GM20000 (cell line): ENCODE measurements around the gene RAD51.

Experiments
- DNase-seq: peaks from one replicate; pipeline ENCODE4 v3.0.0; 2012; ENCODE audit warnings: low spot score
- TF ChIP-seq, protein P1 (sequence below): IDR thresholded peaks from 2 replicates; pipeline ENCODE4 v1.5.1; 2012; ENCODE audit warnings: mild to moderate bottlenecking, control low read depth; ENCODE audit errors: extremely low read depth, missing control alignments

The RAD51 gene

DNA sequence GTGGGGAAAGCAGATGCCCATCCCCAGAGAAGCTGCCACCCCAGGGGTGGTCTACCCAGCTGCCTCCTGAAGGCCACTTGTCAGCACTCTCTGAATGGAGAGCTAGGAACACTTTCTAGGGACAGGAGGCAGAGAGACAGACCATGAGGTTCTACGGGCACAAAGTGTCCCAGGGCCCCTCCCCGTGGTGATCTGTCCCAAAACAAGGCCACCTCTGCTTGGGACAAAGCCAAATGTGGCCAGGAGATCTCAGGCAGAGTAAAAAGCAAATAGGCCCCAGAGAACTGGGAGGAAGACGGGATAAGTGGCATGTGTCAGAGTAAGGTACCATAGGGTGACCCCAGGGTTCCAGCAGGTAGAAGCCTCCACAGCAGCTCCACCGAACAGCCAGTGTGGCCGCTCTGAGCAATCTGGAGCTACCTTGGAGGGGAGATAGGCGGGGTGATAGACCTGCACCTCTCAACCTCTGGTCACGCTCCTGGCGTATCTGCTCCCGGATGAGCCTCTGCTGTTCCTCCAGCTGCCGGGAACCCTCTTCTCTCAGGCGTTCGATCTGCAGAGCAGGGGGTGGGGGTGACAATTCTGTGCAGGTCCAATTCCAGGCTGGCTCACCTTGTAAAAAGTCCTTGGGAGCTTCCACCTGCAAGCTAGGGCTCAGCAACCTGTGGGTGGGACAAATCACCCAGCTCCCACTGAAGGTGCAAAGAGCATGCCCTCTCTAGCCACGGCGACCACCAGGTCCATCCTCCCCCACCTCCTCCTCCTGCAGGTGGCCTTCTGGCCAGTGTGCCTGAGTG is 81.0 kb downstream of the RAD51 start:
- no peak for DNase-seq
- TF ChIP-seq, protein P1, sequence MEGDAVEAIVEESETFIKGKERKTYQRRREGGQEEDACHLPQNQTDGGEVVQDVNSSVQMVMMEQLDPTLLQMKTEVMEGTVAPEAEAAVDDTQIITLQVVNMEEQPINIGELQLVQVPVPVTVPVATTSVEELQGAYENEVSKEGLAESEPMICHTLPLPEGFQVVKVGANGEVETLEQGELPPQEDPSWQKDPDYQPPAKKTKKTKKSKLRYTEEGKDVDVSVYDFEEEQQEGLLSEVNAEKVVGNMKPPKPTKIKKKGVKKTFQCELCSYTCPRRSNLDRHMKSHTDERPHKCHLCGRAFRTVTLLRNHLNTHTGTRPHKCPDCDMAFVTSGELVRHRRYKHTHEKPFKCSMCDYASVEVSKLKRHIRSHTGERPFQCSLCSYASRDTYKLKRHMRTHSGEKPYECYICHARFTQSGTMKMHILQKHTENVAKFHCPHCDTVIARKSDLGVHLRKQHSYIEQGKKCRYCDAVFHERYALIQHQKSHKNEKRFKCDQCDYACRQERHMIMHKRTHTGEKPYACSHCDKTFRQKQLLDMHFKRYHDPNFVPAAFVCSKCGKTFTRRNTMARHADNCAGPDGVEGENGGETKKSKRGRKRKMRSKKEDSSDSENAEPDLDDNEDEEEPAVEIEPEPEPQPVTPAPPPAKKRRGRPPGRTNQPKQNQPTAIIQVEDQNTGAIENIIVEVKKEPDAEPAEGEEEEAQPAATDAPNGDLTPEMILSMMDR: no peak

DNA sequence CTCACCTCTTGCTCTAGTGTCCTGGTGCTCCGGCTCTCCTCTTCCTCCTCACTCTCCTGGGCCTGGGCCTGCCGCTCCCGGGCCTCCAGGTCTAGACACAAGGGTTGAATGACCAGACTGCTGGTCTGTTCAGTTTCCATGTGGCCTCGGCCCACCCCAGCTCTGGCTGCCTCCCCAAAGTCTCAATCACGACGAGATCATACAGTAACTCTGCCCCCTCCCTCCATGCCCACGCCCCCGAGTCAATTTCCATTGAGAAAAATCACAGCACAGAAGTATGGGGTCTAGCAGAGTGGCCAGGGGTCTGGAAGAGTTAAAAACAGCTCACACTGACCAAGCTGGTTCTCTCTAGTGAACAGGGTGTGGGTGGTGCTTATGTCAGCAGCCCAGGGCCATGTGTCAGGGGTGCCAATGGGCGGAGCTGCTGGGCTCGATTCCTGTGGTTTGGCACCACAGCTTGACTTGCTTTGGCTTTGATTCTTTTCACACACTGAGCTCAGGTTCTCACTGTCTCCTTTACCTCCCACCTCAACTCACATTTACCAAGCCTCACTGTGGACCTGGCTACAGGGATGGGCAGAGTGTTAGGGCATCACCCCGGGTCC is 81.7 kb downstream of the RAD51 start:
- TF ChIP-seq, protein P1: no peak
- no peak for DNase-seq
